HepG2 (cell line): Measurements from ENCODE around the gene FAM110D. TPM values are rescaled to one million over a fixed set of nuclear protein-coding genes. Genes with fewer than 3 reads are reported as not detected.

Experiments
- EEA1 ChIP-seq: sonication (generic); formaldehyde crosslinking; IDR thresholded peaks from 2 replicates; pipeline ENCODE4 v1.5.1; 2020; ENCODE audit warnings: mild to moderate bottlenecking, missing genetic modification reagents, borderline replicate concordance
- FOXA1 ChIP-seq, 2 experiments: fragments of 450-650 bp in 1 of 2; sonication (generic) in 1 of 2; formaldehyde crosslinking in 1 of 2; IDR thresholded peaks; 2 replicates each; pipeline versions ENCODE4 v1.4.0 to v1.6.1; 2016 to 2020; ENCODE audit warnings: missing genetic modification reagents in 1 of 2
- NFIB ChIP-seq: sonication (generic); formaldehyde crosslinking; IDR thresholded peaks from 2 replicates; pipeline ENCODE4 v1.9.0; 2021; ENCODE audit warnings: missing genetic modification reagents, mild to moderate bottlenecking, borderline replicate concordance
- PRDM15 ChIP-seq: sonication (generic); formaldehyde crosslinking; IDR thresholded peaks from 2 replicates; pipeline ENCODE4 v1.4.0; 2020; ENCODE audit warnings: missing genetic modification reagents
- SP2 ChIP-seq: sonication (generic); formaldehyde crosslinking; IDR thresholded peaks from 2 replicates; pipeline ENCODE4 v1.5.1; 2020; ENCODE audit warnings: mild to moderate bottlenecking, missing genetic modification reagents
- SRSF9 ChIP-seq: fragments of 200-400 bp; formaldehyde crosslinking; IDR thresholded peaks from 2 replicates; pipeline ENCODE4 v1.6.1; 2018; ENCODE audit warnings: borderline replicate concordance, mild to moderate bottlenecking, low read depth, low read length; ENCODE audit not compliant: insufficient read depth, poor library complexity, severe bottlenecking
- TEAD3 ChIP-seq: optimal IDR thresholded peaks from 2 replicates; pipeline ENCODE3; 2016; ENCODE audit warnings: borderline replicate concordance
- TGIF2 ChIP-seq: IDR thresholded peaks from 2 replicates; pipeline ENCODE4 v1.6.1; 2016; ENCODE audit warnings: control low read depth, missing compliant biosample characterization
- USF2 ChIP-seq, 2 experiments: sonication (generic) in 1 of 2; formaldehyde crosslinking in 1 of 2; IDR thresholded peaks; 2 replicates each; pipeline versions ENCODE4 v1.5.1 to v1.6.1; 2011 to 2020; ENCODE audit warnings: borderline replicate concordance in 1 of 2, low read depth in 1 of 2, low read length in 1 of 2, mild to moderate bottlenecking in 1 of 2, missing genetic modification reagents in 1 of 2, moderate library complexity in 1 of 2
- ZBTB1 ChIP-seq: sonication (generic); formaldehyde crosslinking; IDR thresholded peaks from 2 replicates; pipeline ENCODE4 v1.4.0; 2020; ENCODE audit warnings: missing genetic modification reagents, borderline replicate concordance
- ZBTB14 ChIP-seq: sonication (generic); formaldehyde crosslinking; IDR thresholded peaks from 2 replicates; pipeline ENCODE4 v1.4.0; 2020; ENCODE audit warnings: missing genetic modification reagents
- ZBTB49 ChIP-seq: sonication (generic); formaldehyde crosslinking; IDR thresholded peaks from 2 replicates; pipeline ENCODE4 v1.4.0; 2020; ENCODE audit warnings: missing genetic modification reagents, borderline replicate concordance
- ZNF354B ChIP-seq: sonication (generic); formaldehyde crosslinking; IDR thresholded peaks from 2 replicates; pipeline ENCODE4 v1.8.0; 2022; ENCODE audit warnings: mild to moderate bottlenecking, missing genetic modification reagents
- ZNF562 ChIP-seq: sonication (generic); formaldehyde crosslinking; IDR thresholded peaks from 2 replicates; pipeline ENCODE4 v1.8.0; 2022; ENCODE audit warnings: missing genetic modification reagents, borderline replicate concordance
- ZNF75D ChIP-seq: sonication (generic); formaldehyde crosslinking; IDR thresholded peaks from 2 replicates; pipeline ENCODE4 v1.8.1; 2023; ENCODE audit warnings: missing genetic modification reagents, mild to moderate bottlenecking, borderline replicate concordance
- polyA plus RNA-seq, 8 experiments: library from polyadenylated mRNA; depleted of rRNA in 3 of 8; stranded (reverse) in 7 of 8; unstranded in 1 of 8; fragments of >200 nt; fragmentation: Illumina TruSeq in 4 of 8; extraction: Trizol in 4 of 8; gene quantifications; 2 replicates each; pipeline versions ENCODE4 v1.2.1 to v1.2.3, GENCODE V29; 2011 to 2016; ENCODE audit warnings: low read depth in 4 of 8, missing spikeins in 1 of 8, mixed read lengths in 1 of 8; ENCODE audit not compliant: insufficient read depth in 1 of 8
- total RNA-seq, 5 experiments: library from RNA; depleted of rRNA; stranded (reverse); fragments of >200 nt; fragmentation: Illumina TruSeq; extraction: Trizol; gene quantifications; 2 replicates each; pipeline ENCODE4 v1.2.3, GENCODE V29; 2016; ENCODE audit warnings: low read depth in 1 of 5

Gene FAM110D
- total and polyA plus RNA-seq, 2 of the 13 experiments (the other 11 are each of a cell fraction or from before 2014, with no cell fraction given) = not detected

GRCh38 chr1:26169669-26170471 lies 11.0 kb downstream of the FAM110D start, which contains the start of gene ZNF593 (continued):
- TF ChIP-seq SP2 (CRISPR knock-in tag) (peak; percentile 64), ZNF354B (CRISPR knock-in tag) (peak; percentile 89), NFIB (CRISPR knock-in tag) (no peak), TGIF2 (CRISPR knock-in tag) (peak; percentile 95), SRSF9 (no peak), PRDM15 (CRISPR knock-in tag) (0 out of 2 replicates have a peak, but pooled peaks have one; percentile 31), ZBTB14 (CRISPR knock-in tag) (peak; percentile 68), ZBTB1 (CRISPR knock-in tag) (no peak), EEA1 (0 out of 2 replicates have a peak, but pooled peaks have one; percentile 73), USF2 (IDR thresholded peaks at IDR 0.05; ENCODE audit: low read depth, low read length) (no peak), USF2 (CRISPR knock-in tag; IDR thresholded peaks at IDR 0.05; ENCODE audit: borderline replicate concordance) (peak; percentile 70; the same call in 1 of the 2 replicates), TEAD3 (CRISPR knock-in tag) (peak; percentile 62), FOXA1 (IDR thresholded peaks at IDR 0.05) (no peak), FOXA1 (CRISPR knock-in tag; IDR thresholded peaks at IDR 0.05) (peak; percentile 14; the same call in 1 of the 2 replicates), ZBTB49 (CRISPR knock-in tag) (no peak), ZNF562 (CRISPR knock-in tag) (no peak), ZNF75D (CRISPR knock-in tag) (no peak)
